CD4-positive, alpha-beta T cell treated with Interferon gamma for 1 hour (primary cell): ENCODE results near the gene THAP6.
"Not testable (repeated sequence)": the region's sequence is repeated elsewhere in the genome, so short reads cannot be mapped to it uniquely, and the experiment has no call there.

Experiments used
- DNase-seq: peaks from one replicate; pipeline ENCODE4 v3.0.0-alpha.2; 2020

Gene THAP6

DNA sequence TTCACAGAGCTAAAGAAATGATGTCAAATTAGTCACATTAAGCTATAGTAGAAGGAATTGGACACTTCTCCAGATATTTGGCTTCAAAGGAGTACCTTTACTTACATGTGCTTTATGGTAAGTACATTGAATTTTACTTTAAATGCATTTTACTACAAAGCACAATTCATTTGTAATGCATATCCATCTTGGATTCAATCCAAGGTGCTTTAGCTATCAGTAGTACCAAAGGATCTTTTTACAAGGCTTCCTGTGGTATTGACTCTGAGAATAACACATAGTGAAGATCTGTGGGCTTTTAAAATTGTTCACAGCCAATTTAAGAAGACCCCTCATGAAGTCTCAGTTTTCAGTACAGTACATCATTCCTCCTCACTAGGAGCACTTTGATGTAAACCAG is 13.2 kb downstream of the THAP6 start:
- no peak for DNase-seq

DNA sequence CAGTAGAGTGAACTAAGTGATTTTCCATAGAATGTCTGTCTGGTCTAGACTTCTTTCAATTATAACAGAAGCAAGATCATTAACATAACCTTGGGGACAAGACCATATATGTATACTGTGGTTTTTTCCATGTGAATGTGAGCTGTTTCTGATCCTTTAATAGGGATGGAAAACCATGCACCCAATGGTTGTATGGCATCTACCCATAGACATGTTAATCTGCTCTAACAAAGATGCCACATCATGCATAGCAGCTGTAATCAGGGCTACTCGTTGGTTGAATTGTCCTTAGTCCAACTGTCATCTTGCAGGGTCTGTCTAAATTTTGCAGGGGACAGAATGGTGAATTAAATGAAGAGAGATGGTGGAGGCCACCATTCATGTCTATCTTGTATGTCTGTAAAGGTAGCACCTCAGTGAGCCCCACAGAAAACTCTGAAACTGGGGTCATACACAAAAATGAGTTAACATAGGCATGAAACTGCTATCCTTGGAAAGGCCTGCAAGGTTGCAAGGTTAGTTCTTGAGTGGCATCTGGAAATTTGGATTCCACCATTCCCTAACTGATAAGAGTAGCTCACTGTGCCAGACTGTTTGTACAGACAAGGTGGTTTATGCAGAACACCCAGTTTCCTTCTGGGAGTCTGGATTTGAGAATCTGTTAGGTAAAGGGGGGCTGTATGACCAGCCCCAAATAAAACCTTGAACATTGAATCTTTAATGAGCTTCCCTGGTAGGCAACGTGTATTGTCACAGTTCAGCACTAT is 16.5 kb downstream of the THAP6 start:
- no peak for DNase-seq

DNA sequence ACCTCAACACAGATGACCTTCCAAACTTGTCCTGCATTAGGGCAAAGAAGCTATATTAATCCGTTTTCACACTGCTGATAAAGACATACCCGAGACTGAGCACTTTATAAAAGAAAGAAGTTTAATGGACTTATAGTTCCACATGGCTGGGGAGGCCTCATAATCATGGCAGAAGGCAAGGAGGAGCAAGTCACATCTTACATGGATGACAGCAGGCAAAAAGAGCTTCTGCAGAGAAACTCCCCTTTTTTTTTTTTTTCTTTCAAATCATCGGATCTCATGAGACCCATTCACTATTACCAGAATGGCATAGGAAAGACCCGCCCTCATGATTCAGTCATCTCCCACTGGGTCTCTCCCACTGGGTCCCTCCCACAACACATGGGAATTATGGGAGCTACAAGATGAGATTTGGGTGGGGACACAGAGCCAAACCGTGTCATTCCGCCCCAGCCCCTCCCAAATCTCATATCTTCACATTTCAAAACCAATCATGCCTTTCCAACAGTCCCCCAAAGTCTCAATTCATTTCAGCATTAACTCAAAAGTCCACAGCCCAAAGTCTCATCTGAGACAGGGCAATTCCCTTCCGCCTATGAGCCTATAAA is 17.4 kb downstream of the THAP6 start:
- not testable (repeated sequence) for DNase-seq

GRCh38 chr4:75533339-75533887 is 19.1 kb downstream of the THAP6 start:
- DNase-seq, result not testable (repeated sequence)

- not testable (repeated sequence) for DNase-seq
Observed at GRCh38 chr4:75533926-75534325, 19.7 kb downstream of the THAP6 start.

DNA sequence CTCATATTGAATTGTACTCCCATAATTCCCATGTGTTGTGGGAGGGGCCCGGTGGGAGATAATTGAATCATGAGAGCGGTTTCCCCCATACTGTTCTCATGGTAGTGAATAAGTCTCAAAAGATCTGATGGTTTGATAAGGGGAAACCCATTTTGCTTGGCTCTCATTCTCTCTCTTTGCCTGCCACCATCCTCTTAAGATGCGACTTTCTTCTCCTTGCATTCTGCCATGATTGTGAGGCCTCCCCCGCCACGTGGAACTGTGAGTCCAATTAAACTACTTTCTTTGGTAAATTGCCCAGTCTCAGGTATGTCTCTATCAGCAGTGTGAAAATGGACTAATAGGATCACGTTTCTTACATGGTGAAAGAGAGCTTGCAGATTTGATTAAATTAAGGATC is 23.0 kb downstream of the THAP6 start:
- not testable (repeated sequence) for DNase-seq

GRCh38 chr4:75542824-75543223 is 28.6 kb downstream of the THAP6 start:
- DNase-seq, result no peak

DNA sequence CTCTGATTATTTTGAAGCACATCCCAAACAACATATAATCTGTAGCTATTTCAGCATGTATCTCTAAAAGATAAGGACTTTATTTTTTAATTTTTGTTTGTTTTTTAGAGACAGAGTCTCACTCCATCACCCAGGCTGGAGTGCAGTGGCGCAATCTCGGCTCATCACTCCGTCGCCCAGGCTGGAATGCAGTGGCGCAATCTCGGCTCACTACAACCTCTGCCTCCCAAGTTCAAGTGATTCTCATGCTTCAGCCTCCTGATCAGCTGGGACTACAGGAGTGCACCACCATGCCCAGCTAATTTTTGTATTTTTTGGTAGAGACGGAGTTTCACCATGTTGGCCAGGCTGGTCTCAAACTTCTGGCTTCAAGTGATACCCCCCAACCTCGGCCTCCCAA is 29.9 kb downstream of the THAP6 start:
- DNase-seq, result not testable (repeated sequence)

GRCh38 chr4:75544870-75545269 is 30.6 kb downstream of the THAP6 start:
- no peak for DNase-seq

DNA sequence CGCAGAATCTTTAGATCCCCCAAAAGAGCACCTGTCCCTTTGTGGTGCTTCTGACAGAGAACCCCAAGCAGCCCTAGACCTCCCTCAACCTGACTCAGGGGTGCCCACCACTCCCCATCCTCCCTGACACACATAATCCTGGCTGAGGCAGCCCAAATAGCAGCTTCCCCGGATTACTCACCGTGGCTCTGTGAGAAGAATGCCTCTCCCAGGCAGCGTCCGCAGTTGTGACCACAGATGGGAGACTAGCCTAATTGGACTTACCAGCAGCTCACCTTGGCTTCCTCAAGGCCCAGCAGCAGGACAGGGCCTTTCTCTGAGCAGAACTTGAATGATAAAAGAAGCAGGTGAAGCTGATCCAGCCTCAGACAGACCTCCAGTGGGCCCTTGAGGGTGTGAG is 31.3 kb downstream of the THAP6 start:
- no peak for DNase-seq

- DNase-seq, result no peak
Observed at GRCh38 chr4:75547647-75548387, 33.5 kb downstream of the THAP6 start.

DNA sequence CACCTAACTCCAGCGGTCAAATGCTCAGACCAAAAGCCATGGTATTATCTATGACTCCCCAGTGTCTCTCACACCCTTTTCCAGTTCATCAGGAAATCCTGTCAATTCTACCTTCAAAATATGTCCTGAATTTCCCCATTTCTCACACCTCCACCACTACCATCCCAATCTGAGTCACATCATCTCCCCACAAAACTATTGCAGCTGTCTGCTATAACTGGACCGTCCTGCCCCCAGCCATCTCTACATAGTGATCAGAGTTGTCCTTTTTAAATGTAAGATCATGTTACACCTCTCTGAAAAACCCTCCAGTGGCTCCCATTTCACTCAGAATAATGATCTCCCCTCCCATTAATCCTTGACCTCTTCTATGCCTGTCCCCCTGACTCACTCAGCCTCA is 34.7 kb downstream of the THAP6 start:
- no peak for DNase-seq

- no peak for DNase-seq
Observed at GRCh38 chr4:75552452-75552851, 38.2 kb downstream of the THAP6 start.

DNA sequence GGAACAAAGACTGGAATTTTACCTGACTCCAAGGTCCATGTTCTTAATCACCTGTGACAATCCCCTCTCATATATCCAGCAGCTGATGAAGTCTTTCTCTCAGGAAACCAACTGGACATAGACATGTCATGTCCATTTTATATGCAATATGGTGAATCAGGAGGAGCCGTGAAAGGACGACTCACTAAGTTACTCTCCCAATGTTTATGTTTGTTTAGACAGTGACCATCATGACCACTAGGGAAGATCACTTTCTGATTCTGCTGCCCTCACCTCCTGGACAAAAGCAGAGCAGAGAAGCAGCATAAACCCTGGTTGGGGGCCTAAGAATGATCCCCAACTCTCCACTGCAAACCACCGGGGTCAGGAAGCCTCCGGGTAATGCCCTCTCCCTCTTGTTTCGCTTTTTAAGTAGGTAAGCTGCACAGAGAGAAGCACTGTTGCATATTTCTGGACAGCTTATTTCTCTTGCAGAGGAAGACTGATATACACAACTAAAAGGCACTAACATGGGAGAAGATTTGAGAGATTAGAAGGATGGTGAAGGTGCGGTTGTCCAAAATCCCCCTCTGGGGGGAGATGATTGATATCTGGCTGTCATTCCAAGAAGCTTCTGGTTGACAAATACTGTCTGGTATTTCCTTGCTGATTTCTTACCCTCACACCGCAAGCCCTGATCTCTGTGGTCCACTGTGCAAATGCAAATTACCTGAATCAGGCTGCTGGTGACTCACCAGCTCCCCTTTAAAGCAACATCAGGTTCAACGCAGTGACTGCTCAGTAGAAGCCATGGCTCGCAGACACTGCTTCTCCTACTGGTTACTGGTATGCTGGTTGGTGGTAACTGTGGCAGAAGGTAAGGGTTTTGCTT is 41.3 kb downstream of the THAP6 start, which contains the start of gene ODAPH:
ODAPH (plus strand) TSS at position 773 of the 871 bp plus-strand sequence; CDS start at position 790, 17 bp downstream.
- DNase-seq, result no peak

DNA sequence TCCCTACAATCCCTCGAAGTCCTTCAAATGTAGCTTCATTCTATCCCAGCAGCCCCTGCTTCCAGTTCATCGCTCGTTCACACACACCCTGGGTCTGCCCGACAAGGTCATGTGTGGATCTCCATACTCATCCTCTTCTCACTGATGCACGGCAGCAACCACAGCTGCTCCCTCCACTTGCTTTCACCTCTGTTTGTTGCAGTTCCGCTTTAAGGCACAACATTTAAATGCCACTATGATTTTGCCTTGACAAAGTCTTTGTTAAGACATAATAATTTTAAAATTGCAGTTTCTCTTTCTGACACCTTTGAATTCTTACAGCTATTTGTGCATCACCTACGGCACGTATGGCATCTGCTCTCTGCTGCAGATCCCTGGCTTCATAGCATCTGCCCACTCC is 43.4 kb downstream of the THAP6 start:
- no peak for DNase-seq

DNA sequence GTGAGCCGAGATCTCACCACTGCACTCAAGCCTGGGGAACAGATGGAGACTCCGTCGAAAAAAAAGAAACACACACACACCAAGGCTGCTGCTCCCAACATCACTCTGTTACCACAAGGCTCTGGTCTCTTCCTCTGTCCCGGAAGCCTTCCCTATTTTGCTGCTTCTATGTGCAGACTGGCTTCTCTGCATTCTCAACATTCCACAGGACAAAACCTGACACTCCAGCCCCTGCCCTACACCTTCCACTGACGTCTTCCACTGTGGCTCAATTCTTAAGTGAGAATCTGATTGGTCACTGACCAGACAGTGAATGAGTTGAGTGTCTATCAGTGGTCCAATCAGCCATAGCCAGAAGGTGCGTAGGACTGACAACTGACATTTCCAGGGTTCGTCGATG is 47.5 kb downstream of the THAP6 start:
- DNase-seq, result no peak

DNA sequence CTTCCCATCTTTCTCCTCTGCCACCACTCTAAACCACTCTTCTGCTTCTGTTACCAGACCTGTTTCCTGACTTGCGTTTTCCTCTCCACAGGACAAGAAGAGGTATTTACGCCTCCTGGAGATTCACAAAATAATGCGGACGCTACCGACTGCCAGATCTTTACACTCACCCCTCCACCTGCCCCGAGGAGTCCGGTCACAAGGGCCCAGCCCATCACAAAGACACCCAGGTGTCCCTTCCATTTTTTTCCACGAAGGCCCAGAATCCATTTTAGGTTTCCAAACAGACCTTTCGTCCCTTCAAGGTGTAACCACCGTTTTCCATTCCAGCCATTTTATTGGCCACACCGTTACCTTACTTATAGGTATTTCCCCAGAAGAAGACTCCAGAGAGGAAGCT is 49.8 kb downstream of the THAP6 start:
- DNase-seq, result no peak

DNA sequence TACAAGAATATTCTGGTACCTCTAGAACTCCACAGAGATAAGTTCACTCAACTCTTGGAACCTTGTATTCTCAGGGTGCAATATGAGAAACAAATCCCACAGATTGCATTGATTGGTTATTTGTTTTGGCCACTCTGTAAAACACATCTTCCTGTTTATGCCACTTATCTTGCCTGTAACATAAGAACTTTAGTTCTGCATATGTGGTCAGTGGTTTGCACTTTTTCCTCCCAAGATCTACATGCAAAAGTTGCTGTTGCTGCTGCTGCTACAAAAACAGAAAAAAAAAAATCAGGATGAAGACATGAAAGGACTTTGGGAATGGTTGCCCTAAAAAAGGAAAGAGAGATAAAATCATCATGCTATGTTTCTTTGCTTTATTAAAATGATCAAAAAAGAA is 51.2 kb downstream of the THAP6 start:
- DNase-seq, result no peak

DNA sequence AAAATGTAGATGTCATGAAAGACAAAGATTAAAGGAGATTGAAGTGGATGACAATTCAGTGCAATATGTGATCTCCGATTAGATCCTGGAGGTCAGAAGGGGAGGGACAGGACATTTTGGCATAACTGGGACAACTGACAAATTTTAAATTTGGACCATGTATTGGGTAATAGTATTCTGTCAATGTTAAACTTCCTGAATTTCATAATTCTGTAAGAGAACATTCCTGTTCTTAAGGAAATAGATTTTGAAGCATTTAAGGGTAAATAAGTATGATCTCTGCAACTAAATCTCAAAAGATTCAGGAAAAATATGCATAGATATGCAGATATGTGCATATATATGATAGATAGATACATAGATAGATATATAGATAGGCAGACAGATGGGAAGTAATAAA is 52.6 kb downstream of the THAP6 start:
- no peak for DNase-seq

- DNase-seq, result no peak
Observed at GRCh38 chr4:75567725-75568124, 53.5 kb downstream of the THAP6 start.
